Keratinocyte (primary cell): ENCODE data around the gene WDR6. TPM values are rescaled to one million over a fixed set of nuclear protein-coding genes. Genes with fewer than 3 reads are reported as not detected.

ENCODE experiments used
- DNase-seq: peaks from one replicate; pipeline ENCODE4 v3.0.0-alpha.2; 2011; ENCODE audit warnings: low read depth, missing footprints, low spot score
- FAIRE-seq: peaks from 2 replicates; lab custom pipeline; 2011; peaks lifted over from hg19 to GRCh38; lab: Jason Lieb, UNC
- H2AFZ ChIP-seq: 2 replicates; pipeline ENCODE4 v1.6.0; 2012; ENCODE audit warnings: low read length, control low read depth, inconsistent platforms; ENCODE audit not compliant: control insufficient read depth
- H3K27ac ChIP-seq: 2 replicates; pipeline ENCODE4 v1.5.1; 2011; ENCODE audit warnings: low read length; ENCODE audit not compliant: control insufficient read depth, insufficient read depth
- H3K27me3 ChIP-seq: 3 replicates; pipeline ENCODE4 v1.6.0; 2011; ENCODE audit warnings: low read length; ENCODE audit not compliant: control insufficient read depth, insufficient read depth; ENCODE audit errors: extremely low read depth
- H3K36me3 ChIP-seq, 2 experiments: 2 replicates in 1 of 2; 3 replicates in 1 of 2; pipeline ENCODE4 v1.5.1; 2011; ENCODE audit warnings: low read length in 2 of 2, mild to moderate bottlenecking in 1 of 2; ENCODE audit not compliant: control insufficient read depth in 2 of 2, insufficient read depth in 2 of 2; ENCODE audit errors: extremely low read depth in 1 of 2
- H3K4me1 ChIP-seq: 3 replicates; pipeline ENCODE4 v1.5.1; 2011; ENCODE audit warnings: low read length; ENCODE audit not compliant: control insufficient read depth, insufficient read depth; ENCODE audit errors: extremely low read depth
- H3K4me2 ChIP-seq: 3 replicates; pipeline ENCODE4 v1.6.0; 2011; ENCODE audit warnings: low read depth, low read length; ENCODE audit not compliant: control insufficient read depth, insufficient read depth; ENCODE audit errors: extremely low read depth
- H3K4me3 ChIP-seq, 3 experiments: fragments of 200-600 bp in 1 of 3; sonication (generic) in 1 of 3; 2 replicates in 2 of 3; 3 replicates in 1 of 3; pipeline ENCODE4 v1.5.1; 2011 to 2016; ENCODE audit warnings: low read length in 3 of 3, mild to moderate bottlenecking in 3 of 3, control low read depth in 2 of 3, inconsistent platforms in 1 of 3, low read depth in 1 of 3, mixed read lengths in 1 of 3, mixed run types in 1 of 3, moderate library complexity in 1 of 3; ENCODE audit not compliant: control insufficient read depth in 2 of 3, insufficient read depth in 2 of 3; ENCODE audit errors: extremely low read depth in 1 of 3
- H3K79me2 ChIP-seq: 2 replicates; pipeline ENCODE4 v1.6.0; 2012; ENCODE audit warnings: low read length; ENCODE audit not compliant: control insufficient read depth, insufficient read depth
- H3K9ac ChIP-seq: 3 replicates; pipeline ENCODE4 v1.6.0; 2011; ENCODE audit warnings: low read length; ENCODE audit not compliant: control insufficient read depth, insufficient read depth; ENCODE audit errors: extremely low read depth
- H3K9me1 ChIP-seq: 3 replicates; pipeline ENCODE4 v1.6.0; 2011; ENCODE audit warnings: low read length; ENCODE audit not compliant: control insufficient read depth, insufficient read depth; ENCODE audit errors: extremely low read depth
- H3K9me3 ChIP-seq: 2 replicates; pipeline ENCODE4 v1.5.1; 2012; ENCODE audit warnings: low read depth, low read length; ENCODE audit not compliant: control insufficient read depth
- H4K20me1 ChIP-seq: 3 replicates; pipeline ENCODE4 v1.6.0; 2011; ENCODE audit warnings: low read length; ENCODE audit not compliant: control insufficient read depth, insufficient read depth; ENCODE audit errors: extremely low read depth
- CTCF ChIP-seq, 3 experiments: IDR thresholded peaks in 1 of 3; conservative IDR thresholded peaks in 1 of 3; optimal IDR thresholded peaks in 1 of 3; 2 replicates in 2 of 3; 3 replicates in 1 of 3; pipeline versions ENCODE3 to v1.5.1; 2011; ENCODE audit warnings: low read length in 3 of 3, mild to moderate bottlenecking in 3 of 3, moderate library complexity in 2 of 3, control low read depth in 1 of 3, inconsistent platforms in 1 of 3; ENCODE audit not compliant: insufficient read depth in 2 of 3; ENCODE audit errors: extremely low read depth in 1 of 3
- EZH2 ChIP-seq: IDR thresholded peaks from one replicate; pipeline ENCODE4 v1.6.1; 2012; ENCODE audit warnings: inconsistent platforms, mild to moderate bottlenecking, low read length, moderate library complexity
- dilution Hi-C: fragments of 300-500 bp; cut with MboI; formaldehyde crosslinking; loops from one replicate; pipeline ENCODE4 v1.7.0; 2020; ENCODE audit warnings: low sequenced_read_pairs; ENCODE audit not compliant: extremely low pct_ligation_motif_present
- polyA plus RNA-seq, 5 experiments: library from polyadenylated mRNA; depleted of rRNA in 3 of 5; stranded (reverse) in 3 of 5; stranded (forward) in 1 of 5; unstranded in 1 of 5; fragments of >200 nt; gene quantifications; 1 replicate in 1 of 5; 2 replicates in 3 of 5; 3 replicates in 1 of 5; pipeline versions ENCODE4 v1.2.1 to v1.2.3, GENCODE V29; 2011 to 2012; ENCODE audit warnings: missing spikeins in 2 of 5, low read depth in 1 of 5, low replicate concordance in 1 of 5

Gene WDR6
- polyA plus RNA-seq, 1 donor (not counting 4 experiments of a cell fraction or from before 2014, with no cell fraction given) = 61.5 TPM

GRCh38 chr3:48999085-48999858 is 7.9 kb upstream of the WDR6 start:
- dilution Hi-C loops = no loop called here
- Histone ChIP-seq H3K9ac (no peak overlapping the region), H3K27me3 (no peaks in the 10 kb centered on the region), H3K9me1 (no peaks in the 10 kb centered on the region), H3K4me2 (no peak overlapping the region), H3K27ac (no peak overlapping the region), H3K79me2 (no peaks in the 10 kb centered on the region), H3K4me3 (no peak overlapping the region), H2AFZ (no peak overlapping the region), H4K20me1 (no peaks in the 10 kb centered on the region), H3K4me1 (no peaks in the 10 kb centered on the region), H3K36me3 (no peaks in the 10 kb centered on the region), H3K9me3 (no peaks in the 10 kb centered on the region)
- no peak for DNase-seq
- FAIRE-seq = no peak
- TF ChIP-seq EZH2 (no peak), CTCF (optimal IDR thresholded peaks at IDR 0.05 in 1 of 3, IDR thresholded peaks at IDR 0.05 in 1 of 3, conservative IDR thresholded peaks at IDR 0.05 in 1 of 3; ENCODE audit: extremely low read depth in 1 of 3, insufficient read depth in 2 of 3, low read length in 3 of 3) (no peak)

GRCh38 chr3:49001155-49001554 is 6.0 kb upstream of the WDR6 start:
- no peak overlapping the region for H3K4me3 ChIP-seq
- no peak overlapping the region for H3K9ac ChIP-seq
- H3K79me2 ChIP-seq = no peaks in the 10 kb centered on the region
- TF ChIP-seq CTCF (optimal IDR thresholded peaks at IDR 0.05 in 1 of 3, IDR thresholded peaks at IDR 0.05 in 1 of 3, conservative IDR thresholded peaks at IDR 0.05 in 1 of 3; ENCODE audit: extremely low read depth in 1 of 3, insufficient read depth in 2 of 3, low read length in 3 of 3) (no peak), EZH2 (no peak)
- no peaks in the 10 kb centered on the region for H4K20me1 ChIP-seq
- no peaks in the 10 kb centered on the region for H3K27me3 ChIP-seq
- H3K4me1 ChIP-seq = no peaks in the 10 kb centered on the region
- DNase-seq = no peak
- no peak overlapping the region for H3K27ac ChIP-seq
- H3K9me3 ChIP-seq = no peaks in the 10 kb centered on the region
- dilution Hi-C loops = no loop called here
- no peaks in the 10 kb centered on the region for H3K36me3 ChIP-seq
- FAIRE-seq = no peak
- no peak overlapping the region for H3K4me2 ChIP-seq
- no peak overlapping the region for H2AFZ ChIP-seq
- H3K9me1 ChIP-seq = no peaks in the 10 kb centered on the region
